Panc1 (cell line): ENCODE data around the gene RPP38. TPM values are rescaled to one million over a fixed set of nuclear protein-coding genes. Genes with fewer than 3 reads are reported as not detected.

Experiments
- ATAC-seq: fragments of 200-7000 bp; cut with Tn5 transposase; 2 replicates; pipeline ENCODE4 v1.9.1; 2020; ENCODE audit warnings: mild to moderate bottlenecking, moderate library complexity
- BruUV-seq: library from RNA; stranded (reverse); fragments of 400-500 nt; replicated peaks from 2 replicates; lab custom pipeline; 2021; lab: Mats Ljungman, UMichigan
- CTCF ChIA-PET: fragments of 300-600 bp; sonication (Branson Sonifier 250); formaldehyde crosslinking; loops from one replicate; lab custom pipeline; 2022; ENCODE audit warnings: antibody characterized with exemption; lab: Charles Lee
- POLR2A ChIA-PET: fragments of 300-600 bp; sonication (Branson Sonifier 250); formaldehyde crosslinking; loops from one replicate; lab custom pipeline; 2022; ENCODE audit warnings: antibody characterized with exemption; lab: Charles Lee
- DNase-seq: peaks from one replicate; pipeline ENCODE4 v3.0.0-alpha.2; 2010; ENCODE audit warnings: low read depth, low spot score
- H3K27ac ChIP-seq: 2 replicates; pipeline ENCODE4 v1.5.1; 2011; ENCODE audit warnings: mild to moderate bottlenecking, low read length, inconsistent platforms
- H3K27me3 ChIP-seq: fragments of 200-500 bp; sonication (Bioruptor generic); 2 replicates; pipeline ENCODE4 v1.6.0; 2014; ENCODE audit warnings: low read length, inconsistent platforms; ENCODE audit not compliant: control insufficient read depth, insufficient read depth
- H3K36me3 ChIP-seq: fragments of 200-500 bp; sonication (Bioruptor generic); 2 replicates; pipeline ENCODE4 v1.5.1; 2014; ENCODE audit warnings: inconsistent platforms, mild to moderate bottlenecking, low read length, moderate library complexity; ENCODE audit not compliant: control insufficient read depth, insufficient read depth
- H3K4me1 ChIP-seq: 2 replicates; pipeline ENCODE4 v1.5.1; 2011; ENCODE audit warnings: inconsistent platforms, mild to moderate bottlenecking, low read length, moderate library complexity; ENCODE audit not compliant: control insufficient read depth, insufficient read depth
- H3K4me3 ChIP-seq, 2 experiments: 2 replicates each; pipeline ENCODE4 v1.5.1; 2011 to 2012; ENCODE audit warnings: low read depth in 2 of 2, low read length in 2 of 2, mild to moderate bottlenecking in 2 of 2, inconsistent platforms in 1 of 2, moderate library complexity in 1 of 2
- H3K9me3 ChIP-seq: fragments of 200-500 bp; sonication (Bioruptor generic); 2 replicates; pipeline ENCODE4 v1.5.1; 2014; ENCODE audit warnings: low read depth, mild to moderate bottlenecking, inconsistent platforms, low read length, moderate library complexity; ENCODE audit not compliant: control insufficient read depth, insufficient read depth
- POLR2AphosphoS5 ChIP-seq: IDR thresholded peaks from 2 replicates; pipeline ENCODE4 v1.6.1; 2012; ENCODE audit warnings: mild to moderate bottlenecking, low read depth, low read length, moderate library complexity
- SIN3A ChIP-seq: IDR thresholded peaks from 2 replicates; pipeline ENCODE4 v1.6.1; 2012; ENCODE audit warnings: low read depth, mild to moderate bottlenecking, low read length, moderate library complexity, borderline replicate concordance; ENCODE audit not compliant: insufficient read depth
- TCF7L2 ChIP-seq: IDR thresholded peaks from 2 replicates; pipeline ENCODE4 v1.6.1; 2011; ENCODE audit warnings: mild to moderate bottlenecking, low read depth, low read length, inconsistent platforms
- in situ Hi-C: cut with HindIII; loops from 2 replicates; pipeline ENCODE4 v1.10.0; 2016; ENCODE audit warnings: low sequenced_read_pairs, low pct_unique_long_range_greater_than_20kb
- intact Hi-C: fragments of 100-400 bp; cut with micrococcal nuclease; formaldehyde crosslinking; loops from one replicate; pipeline ENCODE4 v1.10.0; 2022; ENCODE audit not compliant: unreplicated experiment
- total RNA-seq: library from RNA; stranded (reverse); gene quantifications from one replicate; pipeline ENCODE4 v1.2.1, GENCODE V29; 2021; ENCODE audit not compliant: unreplicated experiment
- TF ChIP-seq, protein P1 (sequence below): fragments of 450-650 bp; IDR thresholded peaks from 2 replicates; pipeline ENCODE4 v1.5.1; 2017; ENCODE audit warnings: mild to moderate bottlenecking
- TF ChIP-seq, protein P2 (sequence below), 2 experiments: IDR thresholded peaks; 2 replicates each; pipeline ENCODE4 v1.6.1; 2011 to 2012; ENCODE audit warnings: low read depth in 2 of 2, control low read depth in 1 of 2, low read length in 1 of 2, mild to moderate bottlenecking in 1 of 2, moderate library complexity in 1 of 2; ENCODE audit not compliant: insufficient read depth in 1 of 2

The RPP38 gene
- total RNA-seq, 1 experiment from 2014 or later = 19.9 TPM

DNA sequence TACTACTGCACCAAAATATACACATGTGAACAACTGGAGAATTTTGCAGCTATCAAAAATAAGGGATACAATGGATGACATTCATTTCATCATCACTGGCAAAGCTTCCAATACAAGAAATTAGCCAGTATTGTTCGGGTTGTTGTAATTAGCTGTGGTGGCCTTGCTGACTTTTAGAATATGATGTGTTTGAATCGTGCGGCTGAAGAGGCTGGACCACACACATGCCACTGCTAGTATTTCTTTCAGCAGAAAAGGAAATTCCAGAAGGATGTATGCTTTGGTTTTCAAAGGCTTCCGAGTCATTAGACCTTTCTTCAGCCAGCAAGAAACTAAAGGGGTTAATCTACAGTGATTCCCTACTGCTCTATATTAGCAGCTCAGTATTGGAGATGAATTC lies 16.6 kb downstream of the RPP38 start:
- POLR2A ChIA-PET = no interaction called here
- H3K27ac ChIP-seq = no peak overlapping the region
- ATAC-seq = no peak
- H3K27me3 ChIP-seq = no peaks in the 10 kb centered on the region
- no peak overlapping the region for H3K4me3 ChIP-seq
- no peaks in the 10 kb centered on the region; the same call in 1 of the 2 replicates for H3K36me3 ChIP-seq
- H3K9me3 ChIP-seq = no peaks in the 10 kb centered on the region
- no TSS peak for BruUV-seq
- intact Hi-C loops (no loop called here), in situ Hi-C loops (no loop called here)
- H3K4me1 ChIP-seq = no peaks in the 10 kb centered on the region
- TF ChIP-seq SIN3A (no peak), TCF7L2 (no peak), POLR2AphosphoS5 (no peak)
- TF ChIP-seq, protein P1, sequence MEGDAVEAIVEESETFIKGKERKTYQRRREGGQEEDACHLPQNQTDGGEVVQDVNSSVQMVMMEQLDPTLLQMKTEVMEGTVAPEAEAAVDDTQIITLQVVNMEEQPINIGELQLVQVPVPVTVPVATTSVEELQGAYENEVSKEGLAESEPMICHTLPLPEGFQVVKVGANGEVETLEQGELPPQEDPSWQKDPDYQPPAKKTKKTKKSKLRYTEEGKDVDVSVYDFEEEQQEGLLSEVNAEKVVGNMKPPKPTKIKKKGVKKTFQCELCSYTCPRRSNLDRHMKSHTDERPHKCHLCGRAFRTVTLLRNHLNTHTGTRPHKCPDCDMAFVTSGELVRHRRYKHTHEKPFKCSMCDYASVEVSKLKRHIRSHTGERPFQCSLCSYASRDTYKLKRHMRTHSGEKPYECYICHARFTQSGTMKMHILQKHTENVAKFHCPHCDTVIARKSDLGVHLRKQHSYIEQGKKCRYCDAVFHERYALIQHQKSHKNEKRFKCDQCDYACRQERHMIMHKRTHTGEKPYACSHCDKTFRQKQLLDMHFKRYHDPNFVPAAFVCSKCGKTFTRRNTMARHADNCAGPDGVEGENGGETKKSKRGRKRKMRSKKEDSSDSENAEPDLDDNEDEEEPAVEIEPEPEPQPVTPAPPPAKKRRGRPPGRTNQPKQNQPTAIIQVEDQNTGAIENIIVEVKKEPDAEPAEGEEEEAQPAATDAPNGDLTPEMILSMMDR = no peak
- TF ChIP-seq, protein P2, sequence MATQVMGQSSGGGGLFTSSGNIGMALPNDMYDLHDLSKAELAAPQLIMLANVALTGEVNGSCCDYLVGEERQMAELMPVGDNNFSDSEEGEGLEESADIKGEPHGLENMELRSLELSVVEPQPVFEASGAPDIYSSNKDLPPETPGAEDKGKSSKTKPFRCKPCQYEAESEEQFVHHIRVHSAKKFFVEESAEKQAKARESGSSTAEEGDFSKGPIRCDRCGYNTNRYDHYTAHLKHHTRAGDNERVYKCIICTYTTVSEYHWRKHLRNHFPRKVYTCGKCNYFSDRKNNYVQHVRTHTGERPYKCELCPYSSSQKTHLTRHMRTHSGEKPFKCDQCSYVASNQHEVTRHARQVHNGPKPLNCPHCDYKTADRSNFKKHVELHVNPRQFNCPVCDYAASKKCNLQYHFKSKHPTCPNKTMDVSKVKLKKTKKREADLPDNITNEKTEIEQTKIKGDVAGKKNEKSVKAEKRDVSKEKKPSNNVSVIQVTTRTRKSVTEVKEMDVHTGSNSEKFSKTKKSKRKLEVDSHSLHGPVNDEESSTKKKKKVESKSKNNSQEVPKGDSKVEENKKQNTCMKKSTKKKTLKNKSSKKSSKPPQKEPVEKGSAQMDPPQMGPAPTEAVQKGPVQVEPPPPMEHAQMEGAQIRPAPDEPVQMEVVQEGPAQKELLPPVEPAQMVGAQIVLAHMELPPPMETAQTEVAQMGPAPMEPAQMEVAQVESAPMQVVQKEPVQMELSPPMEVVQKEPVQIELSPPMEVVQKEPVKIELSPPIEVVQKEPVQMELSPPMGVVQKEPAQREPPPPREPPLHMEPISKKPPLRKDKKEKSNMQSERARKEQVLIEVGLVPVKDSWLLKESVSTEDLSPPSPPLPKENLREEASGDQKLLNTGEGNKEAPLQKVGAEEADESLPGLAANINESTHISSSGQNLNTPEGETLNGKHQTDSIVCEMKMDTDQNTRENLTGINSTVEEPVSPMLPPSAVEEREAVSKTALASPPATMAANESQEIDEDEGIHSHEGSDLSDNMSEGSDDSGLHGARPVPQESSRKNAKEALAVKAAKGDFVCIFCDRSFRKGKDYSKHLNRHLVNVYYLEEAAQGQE (IDR thresholded peaks at IDR 0.05; ENCODE audit: insufficient read depth in 1 of 2, low read depth in 2 of 2, low read length in 1 of 2) = no peak
- CTCF ChIA-PET = no interaction called here
- no peak for DNase-seq

DNA sequence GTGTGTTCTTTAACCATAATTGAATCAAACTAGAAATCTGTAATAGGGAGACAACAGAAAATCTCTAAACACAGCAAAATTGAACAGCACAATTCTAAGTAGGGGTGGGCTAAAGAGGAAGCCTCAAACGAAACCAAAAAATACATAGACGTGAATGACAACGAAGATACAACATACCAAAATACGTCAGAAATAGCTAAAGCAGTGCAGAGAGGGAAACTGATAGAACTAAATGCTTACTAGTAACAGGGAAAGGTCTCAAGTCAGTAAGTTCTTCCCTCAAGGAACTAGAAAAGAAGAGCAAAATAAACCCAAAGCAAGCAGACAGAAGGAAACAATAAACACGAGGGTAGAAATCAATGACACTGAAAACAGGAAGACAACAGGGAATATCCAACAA lies 19.1 kb downstream of the RPP38 start:
- intact Hi-C loops (no loop called here), in situ Hi-C loops (no loop called here)
- H3K4me1 ChIP-seq = no peaks in the 10 kb centered on the region
- CTCF ChIA-PET = no interaction called here
- BruUV-seq = no TSS peak
- H3K27ac ChIP-seq = no peak overlapping the region
- TF ChIP-seq POLR2AphosphoS5 (no peak), TCF7L2 (no peak), SIN3A (no peak)
- TF ChIP-seq, protein P2 (IDR thresholded peaks at IDR 0.05; ENCODE audit: insufficient read depth in 1 of 2, low read depth in 2 of 2, low read length in 1 of 2) = no peak
- TF ChIP-seq, protein P1 = no peak
- no peaks in the 10 kb centered on the region; the same call in 1 of the 2 replicates for H3K36me3 ChIP-seq
- no peaks in the 10 kb centered on the region for H3K9me3 ChIP-seq
- ATAC-seq (no peak), DNase-seq (no peak)
- no peak overlapping the region for H3K4me3 ChIP-seq
- no peaks in the 10 kb centered on the region for H3K27me3 ChIP-seq
- POLR2A ChIA-PET = no interaction called here
